Measurements from ENCODE around the gene WFIKKN2.

The WFIKKN2 gene

GRCh38 chr17:50808888-50809287 is 26.5 kb upstream of the WFIKKN2 start:
- Histone ChIP-seq H3K4me3 (ENCODE audit: insufficient read depth, low read depth, low read length) (no peak overlapping the region), H3K27me3 (ENCODE audit: control insufficient read depth, insufficient read depth, low read length, poor library complexity, severe bottlenecking) (no peaks in the 10 kb centered on the region), H3K9me3 (ENCODE audit: control insufficient read depth, low read length) (no peaks in the 10 kb centered on the region), H3K36me3 (ENCODE audit: control insufficient read depth, insufficient read depth, low read length) (no peaks in the 10 kb centered on the region), H3K4me1 (ENCODE audit: control insufficient read depth, insufficient read depth, low read length) (no peaks in the 10 kb centered on the region), H3K27ac (ENCODE audit: insufficient read depth, low read depth, low read length, poor library complexity, severe bottlenecking) (no peak overlapping the region)
- 88 to 90% methylated on average over 3 of the region's 3 CpGs for WGBS, 2 experiments

DNA sequence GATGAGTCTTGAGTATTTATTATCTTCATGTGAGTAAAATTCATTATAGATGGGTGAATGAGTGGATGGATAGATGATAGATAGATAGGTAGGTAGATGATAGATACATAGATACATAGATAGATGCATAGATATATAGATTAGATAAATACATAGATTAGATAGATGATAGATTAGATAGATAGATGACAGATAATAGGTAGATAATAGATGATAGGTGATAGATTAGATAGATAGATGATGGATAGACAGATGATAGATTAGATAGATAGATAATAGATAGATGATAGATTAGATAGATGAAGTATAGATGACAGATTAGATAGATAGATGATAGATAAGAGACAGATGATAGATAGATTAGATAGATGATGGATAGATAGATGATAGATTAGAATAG is 21.8 kb upstream of the WFIKKN2 start:
- Histone ChIP-seq H3K36me3 (ENCODE audit: control insufficient read depth, insufficient read depth, low read length) (no peaks in the 10 kb centered on the region), H3K4me3 (ENCODE audit: insufficient read depth, low read depth, low read length) (no peak overlapping the region), H3K9me3 (ENCODE audit: control insufficient read depth, low read length) (no peaks in the 10 kb centered on the region), H3K27me3 (ENCODE audit: control insufficient read depth, insufficient read depth, low read length, poor library complexity, severe bottlenecking) (no peaks in the 10 kb centered on the region), H3K4me1 (ENCODE audit: control insufficient read depth, insufficient read depth, low read length) (no peaks in the 10 kb centered on the region), H3K27ac (ENCODE audit: insufficient read depth, low read depth, low read length, poor library complexity, severe bottlenecking) (no peak overlapping the region)

- Histone ChIP-seq H3K36me3 (ENCODE audit: control insufficient read depth, insufficient read depth, low read length) (no peaks in the 10 kb centered on the region), H3K4me3 (ENCODE audit: insufficient read depth, low read depth, low read length) (no peak overlapping the region), H3K27ac (ENCODE audit: insufficient read depth, low read depth, low read length, poor library complexity, severe bottlenecking) (no peak overlapping the region), H3K4me1 (ENCODE audit: control insufficient read depth, insufficient read depth, low read length) (no peaks in the 10 kb centered on the region), H3K27me3 (ENCODE audit: control insufficient read depth, insufficient read depth, low read length, poor library complexity, severe bottlenecking) (no peaks in the 10 kb centered on the region), H3K9me3 (ENCODE audit: control insufficient read depth, low read length) (no peaks in the 10 kb centered on the region)
- 83 to 84% methylated on average over 3 of the region's 3 CpGs for WGBS, 2 experiments
Observed at GRCh38 chr17:50815400-50815799, 20.0 kb upstream of the WFIKKN2 start.

- 86 to 91% methylated on average over 5 of the region's 5 CpGs for WGBS, 2 experiments
- H3K27me3 ChIP-seq (ENCODE audit: control insufficient read depth, insufficient read depth, low read length, poor library complexity, severe bottlenecking): no peaks in the 10 kb centered on the region
- H3K27ac ChIP-seq (ENCODE audit: insufficient read depth, low read depth, low read length, poor library complexity, severe bottlenecking): no peak overlapping the region
- no peaks in the 10 kb centered on the region for H3K4me1 ChIP-seq (ENCODE audit: control insufficient read depth, insufficient read depth, low read length)
- H3K9me3 ChIP-seq (ENCODE audit: control insufficient read depth, low read length): no peaks in the 10 kb centered on the region
- no peaks in the 10 kb centered on the region for H3K36me3 ChIP-seq (ENCODE audit: control insufficient read depth, insufficient read depth, low read length)
- no peak overlapping the region for H3K4me3 ChIP-seq (ENCODE audit: insufficient read depth, low read depth, low read length)
Observed at GRCh38 chr17:50816271-50816670, 19.1 kb upstream of the WFIKKN2 start.

GRCh38 chr17:50816771-50817751 is 18.3 kb upstream of the WFIKKN2 start:
- no peak overlapping the region for H3K27ac ChIP-seq (ENCODE audit: insufficient read depth, low read depth, low read length, poor library complexity, severe bottlenecking)
- 48 to 50% methylated on average over 26 to 27 of the region's 27 CpGs for WGBS, 2 experiments

DNA sequence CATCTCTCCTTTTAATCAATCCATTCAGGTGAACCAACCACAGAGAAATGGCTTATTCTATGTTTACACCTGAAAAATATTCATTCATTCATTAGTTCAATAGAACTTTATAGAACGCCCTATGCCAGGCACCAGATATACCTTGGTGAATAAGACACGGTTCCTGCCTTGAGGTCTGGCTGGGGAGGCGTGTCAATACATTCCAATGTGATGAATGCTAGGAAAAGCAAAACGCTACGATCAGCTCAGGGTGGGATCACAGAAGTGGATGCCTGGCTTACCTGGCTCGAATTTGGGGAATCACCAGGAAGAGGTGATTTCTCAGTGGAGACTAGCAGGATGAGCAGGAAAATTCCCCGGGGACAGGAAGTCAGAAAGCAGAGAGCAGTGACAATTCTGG is 17.5 kb upstream of the WFIKKN2 start:
- no peaks in the 10 kb centered on the region for H3K4me1 ChIP-seq (ENCODE audit: control insufficient read depth, insufficient read depth, low read length)
- no peaks in the 10 kb centered on the region for H3K36me3 ChIP-seq (ENCODE audit: control insufficient read depth, insufficient read depth, low read length)
- no peak overlapping the region for H3K4me3 ChIP-seq (ENCODE audit: insufficient read depth, low read depth, low read length)
- no peak overlapping the region for H3K27ac ChIP-seq (ENCODE audit: insufficient read depth, low read depth, low read length, poor library complexity, severe bottlenecking)
- no peaks in the 10 kb centered on the region for H3K27me3 ChIP-seq (ENCODE audit: control insufficient read depth, insufficient read depth, low read length, poor library complexity, severe bottlenecking)
- H3K9me3 ChIP-seq (ENCODE audit: control insufficient read depth, low read length): no peaks in the 10 kb centered on the region
- 70 to 72% methylated on average over 7 of the region's 7 CpGs for WGBS, 2 experiments

More at GRCh38 chr17:50816771-50817751, 18.3 kb upstream of the WFIKKN2 start:
- Histone ChIP-seq H3K9me3 (ENCODE audit: control insufficient read depth, low read length) (no peaks in the 10 kb centered on the region), H3K27me3 (ENCODE audit: control insufficient read depth, insufficient read depth, low read length, poor library complexity, severe bottlenecking) (no peaks in the 10 kb centered on the region), H3K4me1 (ENCODE audit: control insufficient read depth, insufficient read depth, low read length) (no peaks in the 10 kb centered on the region), H3K4me3 (ENCODE audit: insufficient read depth, low read depth, low read length) (no peak overlapping the region), H3K36me3 (ENCODE audit: control insufficient read depth, insufficient read depth, low read length) (no peaks in the 10 kb centered on the region)

GRCh38 chr17:50818261-50818660 is 17.1 kb upstream of the WFIKKN2 start:
- WGBS, 2 experiments: 88 to 93% methylated on average over 3 to 4 of the region's 4 CpGs
- H3K4me1 ChIP-seq (ENCODE audit: control insufficient read depth, insufficient read depth, low read length): no peaks in the 10 kb centered on the region

DNA sequence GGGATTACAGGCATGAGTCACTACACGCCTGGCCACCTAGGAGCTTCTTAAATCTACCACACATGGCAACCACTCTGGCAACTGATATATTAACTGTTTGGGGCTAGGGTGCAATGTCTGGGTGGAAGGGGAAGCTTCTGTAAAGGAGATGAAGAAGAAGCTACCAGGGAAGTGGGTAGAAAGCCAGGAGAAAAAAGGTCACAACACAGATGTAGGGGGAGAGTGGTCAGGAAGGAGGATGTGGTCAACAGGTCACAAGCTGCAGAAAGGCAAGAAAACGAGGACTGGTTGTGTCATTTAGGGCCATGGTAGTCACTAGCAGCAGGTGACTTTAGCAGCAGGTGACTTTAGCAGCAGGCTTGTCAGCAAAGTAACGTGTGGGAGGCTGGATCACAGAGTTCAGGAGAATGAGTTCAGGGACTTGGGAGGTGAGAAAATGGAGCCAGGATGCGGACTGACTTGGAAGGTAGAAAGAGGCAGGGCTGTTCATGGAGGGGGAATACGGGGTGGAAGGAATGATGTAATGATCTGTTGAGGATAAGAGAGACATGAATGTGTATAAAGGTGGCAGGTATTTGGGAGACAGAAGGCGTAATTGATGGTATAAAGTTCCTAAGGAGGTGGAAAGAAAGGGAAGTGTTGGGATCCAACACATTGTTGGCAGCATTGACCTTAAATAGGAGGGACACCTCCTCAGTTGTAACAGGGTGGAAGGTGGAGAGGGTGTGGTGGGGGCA is 16.3 kb upstream of the WFIKKN2 start:
- Histone ChIP-seq H3K4me3 (ENCODE audit: insufficient read depth, low read depth, low read length) (no peak overlapping the region), H3K4me1 (ENCODE audit: control insufficient read depth, insufficient read depth, low read length) (no peaks in the 10 kb centered on the region), H3K36me3 (ENCODE audit: control insufficient read depth, insufficient read depth, low read length) (no peaks in the 10 kb centered on the region), H3K27me3 (ENCODE audit: control insufficient read depth, insufficient read depth, low read length, poor library complexity, severe bottlenecking) (no peaks in the 10 kb centered on the region), H3K27ac (ENCODE audit: insufficient read depth, low read depth, low read length, poor library complexity, severe bottlenecking) (no peak overlapping the region), H3K9me3 (ENCODE audit: control insufficient read depth, low read length) (no peaks in the 10 kb centered on the region)
- 73 to 75% methylated on average over 6 of the region's 6 CpGs for WGBS, 2 experiments

More at GRCh38 chr17:50818261-50818660, 17.1 kb upstream of the WFIKKN2 start:
- no peaks in the 10 kb centered on the region for H3K9me3 ChIP-seq (ENCODE audit: control insufficient read depth, low read length)
- H3K27me3 ChIP-seq (ENCODE audit: control insufficient read depth, insufficient read depth, low read length, poor library complexity, severe bottlenecking): no peaks in the 10 kb centered on the region
- H3K36me3 ChIP-seq (ENCODE audit: control insufficient read depth, insufficient read depth, low read length): no peaks in the 10 kb centered on the region
- H3K4me3 ChIP-seq (ENCODE audit: insufficient read depth, low read depth, low read length): no peak overlapping the region
- H3K27ac ChIP-seq (ENCODE audit: insufficient read depth, low read depth, low read length, poor library complexity, severe bottlenecking): no peak overlapping the region

- no peak overlapping the region for H3K4me3 ChIP-seq (ENCODE audit: insufficient read depth, low read depth, low read length)
- H3K27me3 ChIP-seq (ENCODE audit: control insufficient read depth, insufficient read depth, low read length, poor library complexity, severe bottlenecking): no peaks in the 10 kb centered on the region
- H3K9me3 ChIP-seq (ENCODE audit: control insufficient read depth, low read length): no peaks in the 10 kb centered on the region
- no peak overlapping the region for H3K27ac ChIP-seq (ENCODE audit: insufficient read depth, low read depth, low read length, poor library complexity, severe bottlenecking)
- WGBS, 2 experiments: 84 to 85% methylated on average over 10 of the region's 10 CpGs
- H3K36me3 ChIP-seq (ENCODE audit: control insufficient read depth, insufficient read depth, low read length): no peaks in the 10 kb centered on the region
- no peaks in the 10 kb centered on the region for H3K4me1 ChIP-seq (ENCODE audit: control insufficient read depth, insufficient read depth, low read length)
Observed at GRCh38 chr17:50820651-50821050, 14.7 kb upstream of the WFIKKN2 start.

- Histone ChIP-seq H3K27ac (ENCODE audit: insufficient read depth, low read depth, low read length, poor library complexity, severe bottlenecking) (no peak overlapping the region), H3K4me3 (ENCODE audit: insufficient read depth, low read depth, low read length) (no peak overlapping the region), H3K27me3 (ENCODE audit: control insufficient read depth, insufficient read depth, low read length, poor library complexity, severe bottlenecking) (no peaks in the 10 kb centered on the region), H3K4me1 (ENCODE audit: control insufficient read depth, insufficient read depth, low read length) (no peaks in the 10 kb centered on the region), H3K9me3 (ENCODE audit: control insufficient read depth, low read length) (no peaks in the 10 kb centered on the region), H3K36me3 (ENCODE audit: control insufficient read depth, insufficient read depth, low read length) (no peaks in the 10 kb centered on the region)
- WGBS, 2 experiments: 95 to 100% methylated on average over 2 of the region's 2 CpGs
Observed at GRCh38 chr17:50822550-50822949, 12.8 kb upstream of the WFIKKN2 start.

Measured in ectodermal cell (in vitro differentiated cells).